K562 (cell line): ENCODE results near the gene PLSCR3. TPM values are rescaled to one million over a fixed set of nuclear protein-coding genes. Genes with fewer than 3 reads are reported as not detected.

ENCODE experiments used
- ATAC-seq: fragments of 200-7000 bp; cut with Tn5 transposase; 3 replicates; pipeline ENCODE4 v1.9.1; 2020; ENCODE audit warnings: moderate library complexity
- BruUV-seq: library from RNA; stranded (reverse); fragments of 400-500 nt; replicated peaks from 2 replicates; lab custom pipeline; 2021; lab: Mats Ljungman, UMichigan
- CTCF ChIA-PET: fragments of 300-600 bp; formaldehyde crosslinking; extraction: SDS; loops from one replicate; lab custom pipeline; 2021; ENCODE audit warnings: low intra/inter-chr PET ratio; lab: Yijun Ruan, JAX
- POLR2A ChIA-PET: fragments of 300-600, 350-650 bp; sonication (Branson Sonifier 250); formaldehyde crosslinking; extraction: SDS; loops from one replicate; lab custom pipeline; 2021; ENCODE audit warnings: antibody characterized with exemption, inconsistent platforms; lab: Yijun Ruan, JAX
- DNase-seq, 4 experiments: peaks; one replicate each; pipeline versions ENCODE4 v3.0.0 to v3.0.0-alpha.2; 2011 to 2018; ENCODE audit warnings: low spot score in 3 of 4, mixed read lengths in 3 of 4; ENCODE audit errors: extremely low read depth in 1 of 4
- FAIRE-seq: peaks from 2 replicates; lab custom pipeline; 2011; peaks lifted over from hg19 to GRCh38; lab: Jason Lieb, UNC
- H2AFZ ChIP-seq: 2 replicates; pipeline ENCODE4 v1.6.0; 2011; ENCODE audit warnings: low read depth, low read length, control low read depth, inconsistent platforms
- H3K27ac ChIP-seq: fragments of 200-600 bp; 3 replicates; pipeline ENCODE4 v1.8.0; 2011; ENCODE audit warnings: low read depth, mild to moderate bottlenecking, control low read depth, inconsistent platforms, low read length, moderate library complexity, mixed read lengths; ENCODE audit errors: extremely low read depth
- H3K27me3 ChIP-seq, 2 experiments: fragments of 300-600 bp in 1 of 2; 2 replicates in 1 of 2; 3 replicates in 1 of 2; pipeline versions ENCODE4 v1.6.0 to v1.8.0; 2011; ENCODE audit warnings: inconsistent platforms in 2 of 2, low read length in 2 of 2, mild to moderate bottlenecking in 1 of 2, mixed read lengths in 1 of 2, moderate library complexity in 1 of 2; ENCODE audit not compliant: control insufficient read depth in 2 of 2, insufficient read depth in 2 of 2
- H3K36me3 ChIP-seq: fragments of 300-600 bp; 3 replicates; pipeline ENCODE4 v1.8.0; 2011; ENCODE audit warnings: mild to moderate bottlenecking, low read length, inconsistent platforms; ENCODE audit not compliant: control insufficient read depth, insufficient read depth
- H3K4me1 ChIP-seq, 2 experiments: fragments of 200-600 bp in 1 of 2; replicated peaks in 1 of 2; 2 replicates in 1 of 2; 3 replicates in 1 of 2; pipeline versions ENCODE4 v1.5.1 to v1.8.0; 2011; ENCODE audit warnings: inconsistent platforms in 2 of 2, low read length in 2 of 2, mild to moderate bottlenecking in 1 of 2, mixed read lengths in 1 of 2, moderate library complexity in 1 of 2; ENCODE audit not compliant: control insufficient read depth in 2 of 2, insufficient read depth in 2 of 2
- H3K4me2 ChIP-seq: 2 replicates; pipeline ENCODE4 v1.6.1; 2011; ENCODE audit warnings: low read length, control low read depth, inconsistent platforms, mixed read lengths; ENCODE audit not compliant: insufficient read depth
- H3K4me3 ChIP-seq: fragments of 200-600 bp; sonication (generic), shearing (Covaris generic); 2 replicates; pipeline ENCODE4 v1.5.1; 2016; ENCODE audit warnings: control low read depth, inconsistent platforms
- H3K79me2 ChIP-seq: fragments of 200-600 bp; 3 replicates; pipeline ENCODE4 v1.8.0; 2011; ENCODE audit warnings: low read length, inconsistent platforms; ENCODE audit not compliant: control insufficient read depth, insufficient read depth
- H3K9ac ChIP-seq, 2 experiments: 2 replicates each; pipeline versions ENCODE4 v1.6.0 to v1.6.1; 2011; ENCODE audit warnings: low read depth in 2 of 2, low read length in 2 of 2, control low read depth in 1 of 2, inconsistent platforms in 1 of 2, mild to moderate bottlenecking in 1 of 2, mixed read lengths in 1 of 2; ENCODE audit not compliant: insufficient read depth in 1 of 2
- H3K9me1 ChIP-seq: one replicate; pipeline ENCODE4 v1.6.0; 2011; ENCODE audit warnings: inconsistent platforms, mild to moderate bottlenecking, low read length, moderate library complexity; ENCODE audit not compliant: control insufficient read depth, insufficient read depth
- H3K9me3 ChIP-seq: replicated peaks from 2 replicates; pipeline ENCODE4 v1.5.1; 2011; ENCODE audit warnings: low read depth, low read length, inconsistent platforms; ENCODE audit not compliant: control insufficient read depth, insufficient read depth
- H4K20me1 ChIP-seq: replicated peaks from 2 replicates; pipeline ENCODE4 v1.6.1; 2011; ENCODE audit warnings: low read length, inconsistent platforms, mixed read lengths; ENCODE audit not compliant: control insufficient read depth, insufficient read depth
- CCAR2 ChIP-seq: fragments of 200-400 bp; formaldehyde crosslinking; IDR thresholded peaks from 2 replicates; pipeline ENCODE4 v1.6.1; 2017; ENCODE audit warnings: mild to moderate bottlenecking, low read depth, low read length
- CHD2 ChIP-seq: IDR thresholded peaks from 2 replicates; pipeline ENCODE4 v1.6.1; 2011; ENCODE audit warnings: low read depth, low read length
- FOXK1 ChIP-seq: sonication (generic); formaldehyde crosslinking; IDR thresholded peaks from 2 replicates; pipeline ENCODE4 v1.8.0; 2022; ENCODE audit warnings: missing genetic modification reagents, mild to moderate bottlenecking, borderline replicate concordance
- LEF1 ChIP-seq: fragments of 450-650 bp; IDR thresholded peaks from 2 replicates; pipeline ENCODE4 v1.6.1; 2016; ENCODE audit warnings: mild to moderate bottlenecking
- MAFK ChIP-seq: IDR thresholded peaks from 2 replicates; pipeline ENCODE4 v1.6.1; 2011; ENCODE audit warnings: low read length, improper control_type of control experiment
- POLR2A ChIP-seq: fragments of 450-650 bp; conservative IDR thresholded peaks from 2 replicates; pipeline ENCODE4 v1.6.1; 2016
- POLR2AphosphoS2 ChIP-seq: IDR thresholded peaks from 2 replicates; pipeline ENCODE4 v1.6.1; 2012; ENCODE audit warnings: low read length, improper control_type of control experiment
- SETDB1 ChIP-seq: IDR thresholded peaks from one replicate; pipeline ENCODE4 v1.6.1; 2012; ENCODE audit warnings: low read length, control low read depth, inconsistent platforms
- TEAD4 ChIP-seq, 2 experiments: sonication (generic) in 1 of 2; formaldehyde crosslinking in 1 of 2; IDR thresholded peaks; 2 replicates each; pipeline versions ENCODE4 v1.6.1 to v1.8.0; 2012 to 2022; ENCODE audit warnings: borderline replicate concordance in 1 of 2, inconsistent platforms in 1 of 2, low read length in 1 of 2, mild to moderate bottlenecking in 1 of 2, missing genetic modification reagents in 1 of 2
- ZNF175 ChIP-seq: fragments of 200-800 bp; sonication (Bioruptor generic); IDR thresholded peaks from 2 replicates; pipeline ENCODE4 v1.6.1; 2016; ENCODE audit warnings: low read depth, mild to moderate bottlenecking, missing genetic modification characterization, missing compliant biosample characterization
- WGBS: fragments of 100-300 bp; shearing (Covaris generic); methylation state at CpG from one replicate; pipeline ENCODE4 v1.1.6; 2016; ENCODE audit warnings: low coverage, mixed read lengths; ENCODE audit not compliant: insufficient coverage; ENCODE audit errors: missing lambda C conversion rate; 5-methylcytosine and 5-hydroxymethylcytosine counted together
- in situ Hi-C: fragments of 300-500 bp; cut with MboI; formaldehyde crosslinking; loops from 4 replicates; pipeline ENCODE4 v1.15.0; 2018; ENCODE audit warnings: inconsistent platforms, mixed read lengths
- intact Hi-C: fragments of 100-400 bp; cut with micrococcal nuclease; formaldehyde crosslinking; loops from 2 replicates; pipeline ENCODE4 v1.14.2; 2022
- polyA plus RNA-seq, 8 experiments: library from polyadenylated mRNA; depleted of rRNA in 4 of 8; stranded (reverse) in 5 of 8; unstranded in 3 of 8; fragments of >200 nt; fragmentation: Nextera tagmentation in 2 of 8; fragmentation: Illumina TruSeq in 1 of 8; extraction: Ambion mirVana in 2 of 8; extraction: Trizol in 1 of 8; gene quantifications; 2 replicates each; pipeline versions ENCODE4 v1.2.1 to v1.2.3, GENCODE V29; 2011 to 2014; ENCODE audit warnings: inconsistent platforms in 1 of 8, missing spikeins in 1 of 8
- total RNA-seq, 7 experiments: library from RNA; depleted of rRNA in 6 of 7; stranded (reverse); fragments of >200 nt in 6 of 7; fragmentation: Illumina TruSeq in 2 of 7; extraction: Trizol in 2 of 7; gene quantifications; 2 replicates each; pipeline versions ENCODE4 v1.2.1 to v1.2.3, GENCODE V29; 2011 to 2021; ENCODE audit warnings: low replicate concordance in 1 of 7
- TF ChIP-seq, protein P1 (sequence below): sonication (generic); formaldehyde crosslinking; IDR thresholded peaks from 2 replicates; pipeline ENCODE4 v1.8.0; 2022; ENCODE audit warnings: missing genetic modification reagents, mild to moderate bottlenecking, borderline replicate concordance
- TF ChIP-seq, protein P2 (sequence below): fragments of 450-650 bp; IDR thresholded peaks from one replicate; pipeline ENCODE4 v1.6.1; 2018; ENCODE audit warnings: mild to moderate bottlenecking, moderate library complexity; ENCODE audit not compliant: partially characterized antibody
- TF ChIP-seq, protein P3 (sequence below): sonication (generic); formaldehyde crosslinking; IDR thresholded peaks from 2 replicates; pipeline ENCODE4 v1.9.0; 2022; ENCODE audit warnings: mild to moderate bottlenecking, missing genetic modification reagents

PLSCR3 gene
- total and polyA plus RNA-seq, 9 of the 15 experiments (the other 6 are each of a cell fraction or from before 2014, with no cell fraction given), result 3.2 to 16.8 (median 4.5) TPM

DNA sequence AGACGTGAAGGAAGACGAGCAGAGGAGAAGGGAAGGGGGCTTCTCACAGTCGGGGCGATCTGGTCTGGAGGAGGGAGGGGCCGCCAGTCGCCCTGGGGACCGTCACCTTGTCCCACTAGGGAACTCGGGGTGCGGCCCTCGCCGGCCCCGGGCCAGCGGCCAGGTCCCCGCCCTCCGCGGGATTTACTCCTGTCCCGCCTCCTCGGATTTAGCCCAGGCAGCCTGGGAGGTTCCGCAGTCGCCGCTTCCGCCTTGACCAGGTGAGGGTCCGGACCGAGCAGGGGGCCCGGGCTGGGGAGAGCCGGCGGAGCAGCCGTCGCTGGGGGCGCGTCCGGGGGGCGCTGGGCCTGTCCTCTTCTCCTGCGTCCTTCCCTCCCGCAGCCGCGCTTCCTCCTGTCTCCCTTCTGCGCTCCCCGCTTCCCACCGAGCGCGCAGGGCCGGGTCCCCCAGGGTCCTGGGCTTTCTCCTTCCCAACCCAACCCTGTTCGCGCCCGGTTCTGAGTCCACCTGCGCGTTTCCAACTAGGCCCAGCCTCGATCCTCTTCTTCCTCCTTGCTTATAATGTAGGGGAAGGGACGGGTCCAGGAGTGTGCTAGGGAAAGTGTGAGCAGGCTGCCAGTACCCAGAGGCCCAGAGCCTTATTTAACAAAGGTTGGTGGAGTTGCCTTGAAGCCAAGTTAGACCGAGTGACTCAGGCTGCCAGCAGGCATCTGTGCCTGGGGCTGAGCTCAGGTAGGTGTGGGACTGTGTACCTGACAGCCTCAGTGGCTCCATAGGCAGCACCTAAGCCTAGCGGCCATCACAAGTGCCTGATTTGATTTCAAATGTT, 13.3 kb downstream of the PLSCR3 start, which contains the start of gene TNK1:
Gene TNK1, plus strand, starts transcription at position 235 of the 829 bp plus-strand sequence. CDS start 1,838 bp downstream, outside the sequence.
- Histone ChIP-seq H3K4me3 (peak within 1 kb of the TSS; percentile 52), H3K27me3 (no peaks in the 10 kb centered on the region), H3K27ac (no peak within 1 kb of the TSS), H4K20me1 (no peaks in the 10 kb centered on the region), H2AFZ (peak within 1 kb of the TSS; percentile 93), H3K9ac (peak within 1 kb of the TSS; percentile 60 to 90; a peak in 3 of 4 replicates), H3K36me3 (no peaks in the 10 kb centered on the region), H3K9me3 (peaks cover 2% of the 10 kb centered on the region; the same call in 1 of the 2 replicates), H3K79me2 (no peaks in the 10 kb centered on the region; the same call in 2 of the 3 replicates), H3K4me1 (peaks cover 8 to 18% of the 10 kb centered on the region in 2 experiments; a peak in 4 of 5 replicates), H3K9me1 (no peaks in the 10 kb centered on the region), H3K4me2 (peak within 1 kb of the TSS; percentile 68)
- no peak for FAIRE-seq
- DNase-seq, result peak; percentile 62 to 82 (median 76)
- ATAC-seq, result peak; percentile 91
- 9% methylated on average over 19 of the region's 52 CpGs for WGBS
- intact Hi-C loops (no loop called here), in situ Hi-C loops (no loop called here)
- BruUV-seq, result TSS peak; percentile 65
- ChIA-PET CTCF (no interaction called here), POLR2A (interaction anchor here (0.5 to 0.9 kb wide), 4 partner anchors 13 to 104 kb away, joined by 3 to 4 read pairs (median 4); no protein-coding TSS in a partner anchor)
- TF ChIP-seq ZNF175 (CRISPR knock-in tag) (no peak), CHD2 (no peak), CCAR2 (no peak), FOXK1 (CRISPR knock-in tag) (no peak), POLR2AphosphoS2 (no peak), TEAD4 (IDR thresholded peaks at IDR 0.05; ENCODE audit: low read length) (no peak), TEAD4 (CRISPR knock-in tag; IDR thresholded peaks at IDR 0.05; ENCODE audit: borderline replicate concordance) (no peak), SETDB1 (no peak), LEF1 (no peak), POLR2A (peak; percentile 49; the same call in 1 of the 2 replicates), MAFK (no peak)
- TF ChIP-seq, protein P1, sequence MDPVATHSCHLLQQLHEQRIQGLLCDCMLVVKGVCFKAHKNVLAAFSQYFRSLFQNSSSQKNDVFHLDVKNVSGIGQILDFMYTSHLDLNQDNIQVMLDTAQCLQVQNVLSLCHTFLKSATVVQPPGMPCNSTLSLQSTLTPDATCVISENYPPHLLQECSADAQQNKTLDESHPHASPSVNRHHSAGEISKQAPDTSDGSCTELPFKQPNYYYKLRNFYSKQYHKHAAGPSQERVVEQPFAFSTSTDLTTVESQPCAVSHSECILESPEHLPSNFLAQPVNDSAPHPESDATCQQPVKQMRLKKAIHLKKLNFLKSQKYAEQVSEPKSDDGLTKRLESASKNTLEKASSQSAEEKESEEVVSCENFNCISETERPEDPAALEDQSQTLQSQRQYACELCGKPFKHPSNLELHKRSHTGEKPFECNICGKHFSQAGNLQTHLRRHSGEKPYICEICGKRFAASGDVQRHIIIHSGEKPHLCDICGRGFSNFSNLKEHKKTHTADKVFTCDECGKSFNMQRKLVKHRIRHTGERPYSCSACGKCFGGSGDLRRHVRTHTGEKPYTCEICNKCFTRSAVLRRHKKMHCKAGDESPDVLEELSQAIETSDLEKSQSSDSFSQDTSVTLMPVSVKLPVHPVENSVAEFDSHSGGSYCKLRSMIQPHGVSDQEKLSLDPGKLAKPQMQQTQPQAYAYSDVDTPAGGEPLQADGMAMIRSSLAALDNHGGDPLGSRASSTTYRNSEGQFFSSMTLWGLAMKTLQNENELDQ (CRISPR knock-in tag), result no peak
- TF ChIP-seq, protein P2, sequence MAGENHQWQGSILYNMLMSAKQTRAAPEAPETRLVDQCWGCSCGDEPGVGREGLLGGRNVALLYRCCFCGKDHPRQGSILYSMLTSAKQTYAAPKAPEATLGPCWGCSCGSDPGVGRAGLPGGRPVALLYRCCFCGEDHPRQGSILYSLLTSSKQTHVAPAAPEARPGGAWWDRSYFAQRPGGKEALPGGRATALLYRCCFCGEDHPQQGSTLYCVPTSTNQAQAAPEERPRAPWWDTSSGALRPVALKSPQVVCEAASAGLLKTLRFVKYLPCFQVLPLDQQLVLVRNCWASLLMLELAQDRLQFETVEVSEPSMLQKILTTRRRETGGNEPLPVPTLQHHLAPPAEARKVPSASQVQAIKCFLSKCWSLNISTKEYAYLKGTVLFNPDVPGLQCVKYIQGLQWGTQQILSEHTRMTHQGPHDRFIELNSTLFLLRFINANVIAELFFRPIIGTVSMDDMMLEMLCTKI, result no peak
- TF ChIP-seq, protein P3, sequence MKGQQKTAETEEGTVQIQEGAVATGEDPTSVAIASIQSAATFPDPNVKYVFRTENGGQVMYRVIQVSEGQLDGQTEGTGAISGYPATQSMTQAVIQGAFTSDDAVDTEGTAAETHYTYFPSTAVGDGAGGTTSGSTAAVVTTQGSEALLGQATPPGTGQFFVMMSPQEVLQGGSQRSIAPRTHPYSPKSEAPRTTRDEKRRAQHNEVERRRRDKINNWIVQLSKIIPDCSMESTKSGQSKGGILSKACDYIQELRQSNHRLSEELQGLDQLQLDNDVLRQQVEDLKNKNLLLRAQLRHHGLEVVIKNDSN, result no peak
